ENCODE results near the gene CPVL.

- no peak for TF ChIP-seq GATA2 (IDR thresholded peaks at IDR 0.05; ENCODE audit: low read depth, low read length)
- TF ChIP-seq GATA3 (IDR thresholded peaks at IDR 0.05; ENCODE audit: low read depth, low read length): no peak
Measured at GRCh38 chr7:29076631-29077030, 69.7 kb downstream of the CPVL start.

All from SH-SY5Y (cell line).